Muscle layer of colon (tissue), 2 donors: ENCODE results near the gene OR6C4.
"Not testable (repeated sequence)": the region's sequence is repeated elsewhere in the genome, so short reads cannot be mapped to it uniquely, and the experiment has no call there.

ENCODE experiments used
- H3K27ac ChIP-seq: one replicate; pipeline ENCODE4 v1.7.0; 2013; ENCODE audit warnings: low read depth, mild to moderate bottlenecking, low read length, moderate library complexity
- H3K27me3 ChIP-seq, 2 donors: one replicate each; pipeline ENCODE4 v1.7.0; 2013; ENCODE audit warnings: low read length in 2 of 2, mild to moderate bottlenecking in 2 of 2; ENCODE audit not compliant: insufficient read depth in 2 of 2, control insufficient read depth in 1 of 2
- H3K36me3 ChIP-seq: one replicate; pipeline ENCODE4 v1.7.0; 2013; ENCODE audit warnings: mild to moderate bottlenecking, low read length; ENCODE audit not compliant: insufficient read depth
- H3K4me1 ChIP-seq: one replicate; pipeline ENCODE4 v1.7.0; 2013; ENCODE audit warnings: mild to moderate bottlenecking, low read length; ENCODE audit not compliant: insufficient read depth
- H3K4me3 ChIP-seq, 2 donors: one replicate each; pipeline ENCODE4 v1.7.0; 2013; ENCODE audit warnings: low read length in 2 of 2, low read depth in 1 of 2, mild to moderate bottlenecking in 1 of 2, moderate library complexity in 1 of 2
- H3K9ac ChIP-seq: one replicate; pipeline ENCODE4 v1.7.0; 2013; ENCODE audit warnings: low read length
- H3K9me3 ChIP-seq: one replicate; pipeline ENCODE4 v1.7.0; 2013; ENCODE audit warnings: mild to moderate bottlenecking, low read length
- donor health status: abdominal sarcoma.
- donor health status: Adenocarcinoma of cecum.

OR6C4 gene

DNA sequence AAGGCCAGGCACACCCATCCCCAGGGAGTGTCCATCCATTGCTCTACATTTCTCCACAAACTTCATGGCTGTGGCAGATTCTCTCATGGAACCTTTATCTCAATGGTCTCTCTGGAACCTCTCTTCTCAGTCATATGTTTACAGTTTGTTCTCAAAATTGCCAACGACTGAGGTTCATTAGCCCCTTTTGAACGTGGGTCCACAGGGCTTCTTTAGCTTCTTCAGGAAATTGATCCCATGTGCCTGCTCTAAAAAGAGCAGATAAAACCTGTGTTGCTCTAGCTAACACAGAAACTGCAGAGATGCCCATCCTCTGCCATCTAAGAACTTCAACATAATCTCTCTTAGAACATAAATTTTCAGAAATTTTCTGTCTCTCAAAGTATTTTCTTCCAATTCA is at the start of gene OR6C4:
Gene OR6C4, plus strand, starts transcription at position 301 of the 400 bp plus-strand sequence. CDS start 1,625 bp downstream, outside the sequence.
- H3K36me3 ChIP-seq: no peaks in the 10 kb centered on the region
- no peaks in the 10 kb centered on the region for H3K27me3 ChIP-seq
- H3K4me1 ChIP-seq: no peaks in the 10 kb centered on the region
- H3K27ac ChIP-seq: no peak within 1 kb of the TSS
- H3K4me3 ChIP-seq: no peak within 1 kb of the TSS
- H3K9ac ChIP-seq: no peak within 1 kb of the TSS
- no peaks in the 10 kb centered on the region for H3K9me3 ChIP-seq

DNA sequence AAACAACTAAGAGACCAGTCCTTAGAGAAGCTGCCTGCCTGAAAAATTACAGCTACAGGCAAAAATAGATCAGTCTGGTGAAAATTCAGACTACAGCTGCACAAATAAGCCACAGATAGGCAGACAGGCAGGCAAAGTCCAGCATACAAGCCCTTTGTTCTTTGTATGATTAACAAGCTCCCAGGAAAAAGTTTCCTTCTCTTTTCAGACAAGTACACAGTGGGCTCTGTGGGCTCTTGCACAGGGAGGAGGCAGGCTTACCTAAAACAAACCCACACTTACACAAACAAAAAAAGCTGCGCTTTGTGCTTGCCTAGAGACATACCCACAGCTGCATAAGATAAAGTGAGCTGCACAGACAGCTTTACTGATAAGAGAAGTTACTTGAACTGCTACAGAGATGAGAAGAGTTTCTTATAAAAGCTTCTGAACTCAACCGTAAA is 49.6 kb upstream of the OR6C4 start:
- H3K27ac ChIP-seq: no peak overlapping the region
- H3K9me3 ChIP-seq: no peaks in the 10 kb centered on the region
- no peak overlapping the region for H3K9ac ChIP-seq
- no peaks in the 10 kb centered on the region for H3K4me1 ChIP-seq
- no peaks in the 10 kb centered on the region for H3K27me3 ChIP-seq
- no peaks in the 10 kb centered on the region for H3K36me3 ChIP-seq
- no peak overlapping the region for H3K4me3 ChIP-seq

- Histone ChIP-seq H3K4me3 (no peak overlapping the region), H3K9me3 (no peaks in the 10 kb centered on the region), H3K4me1 (no peaks in the 10 kb centered on the region), H3K27ac (no peak overlapping the region), H3K27me3 (no peaks in the 10 kb centered on the region), H3K36me3 (no peaks in the 10 kb centered on the region), H3K9ac (no peak overlapping the region)
These were observed 47.8 kb upstream of the OR6C4 start for GRCh38 chr12:55501601-55502000.

GRCh38 chr12:55515696-55516095 is 33.7 kb upstream of the OR6C4 start:
- H3K4me1 ChIP-seq: no peaks in the 10 kb centered on the region
- H3K27me3 ChIP-seq: no peaks in the 10 kb centered on the region
- no peak overlapping the region for H3K4me3 ChIP-seq
- H3K36me3 ChIP-seq: no peaks in the 10 kb centered on the region
- H3K9ac ChIP-seq: no peak overlapping the region
- no peak overlapping the region for H3K27ac ChIP-seq
- H3K9me3 ChIP-seq: no peaks in the 10 kb centered on the region

DNA sequence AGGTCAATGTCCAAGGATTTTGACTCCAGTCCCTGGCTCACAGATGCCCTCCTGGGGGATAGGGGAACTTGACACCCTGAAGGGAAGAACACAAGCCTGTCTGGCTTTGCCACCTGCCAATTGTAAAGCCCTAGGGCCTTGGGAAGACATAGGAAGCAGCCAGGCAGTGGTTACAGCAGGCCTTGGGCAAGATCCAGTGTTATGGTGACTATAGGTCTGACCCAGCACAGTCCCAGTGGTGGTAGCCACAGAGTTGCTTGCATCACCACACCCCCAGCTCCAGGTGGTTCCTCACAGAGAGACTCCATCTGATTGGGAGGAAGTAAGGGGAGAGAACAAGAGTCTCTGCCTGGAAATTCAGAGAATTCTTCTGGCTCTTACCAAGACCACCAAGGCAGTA is 33.0 kb upstream of the OR6C4 start:
- Histone ChIP-seq H3K4me1 (no peaks in the 10 kb centered on the region), H3K4me3 (no peak overlapping the region), H3K9ac (no peak overlapping the region)

GRCh38 chr12:55548235-55548634 is 1.2 kb upstream of the OR6C4 start:
- H3K9ac ChIP-seq, H3K4me1 ChIP-seq, H3K27me3 ChIP-seq, H3K36me3 ChIP-seq, H3K4me3 ChIP-seq, H3K27ac ChIP-seq, H3K9me3 ChIP-seq: not testable (repeated sequence)

More for the DNA sequence above, 33.0 kb upstream of the OR6C4 start:
- Histone ChIP-seq H3K27me3 (no peaks in the 10 kb centered on the region), H3K9me3 (no peaks in the 10 kb centered on the region), H3K27ac (no peak overlapping the region), H3K36me3 (no peaks in the 10 kb centered on the region)

- no peak overlapping the region for H3K9ac ChIP-seq
- H3K9me3 ChIP-seq: no peaks in the 10 kb centered on the region
- no peaks in the 10 kb centered on the region for H3K4me1 ChIP-seq
- no peaks in the 10 kb centered on the region for H3K27me3 ChIP-seq
- H3K36me3 ChIP-seq: no peaks in the 10 kb centered on the region
- no peak overlapping the region for H3K4me3 ChIP-seq
- H3K27ac ChIP-seq: no peak overlapping the region
These were observed 646 bp upstream of the OR6C4 start for GRCh38 chr12:55548756-55549155.

- Histone ChIP-seq H3K9me3 (peaks cover 3% of the 10 kb centered on the region), H3K27ac (no peak overlapping the region), H3K27me3 (no peaks in the 10 kb centered on the region), H3K36me3 (no peaks in the 10 kb centered on the region), H3K4me3 (no peak overlapping the region), H3K9ac (no peak overlapping the region), H3K4me1 (no peaks in the 10 kb centered on the region)
These were observed 4.9 kb downstream of the OR6C4 start for GRCh38 chr12:55554296-55554695.

- H3K27ac ChIP-seq, H3K9me3 ChIP-seq, H3K4me1 ChIP-seq, H3K9ac ChIP-seq, H3K36me3 ChIP-seq, H3K4me3 ChIP-seq, H3K27me3 ChIP-seq: not testable (repeated sequence)
These were observed 20.7 kb downstream of the OR6C4 start for GRCh38 chr12:55570060-55570459.

GRCh38 chr12:55570689-55571088 is 21.3 kb downstream of the OR6C4 start:
- not testable (repeated sequence) for H3K4me1 ChIP-seq, H3K9me3 ChIP-seq, H3K4me3 ChIP-seq, H3K27ac ChIP-seq, H3K36me3 ChIP-seq, H3K27me3 ChIP-seq, H3K9ac ChIP-seq

DNA sequence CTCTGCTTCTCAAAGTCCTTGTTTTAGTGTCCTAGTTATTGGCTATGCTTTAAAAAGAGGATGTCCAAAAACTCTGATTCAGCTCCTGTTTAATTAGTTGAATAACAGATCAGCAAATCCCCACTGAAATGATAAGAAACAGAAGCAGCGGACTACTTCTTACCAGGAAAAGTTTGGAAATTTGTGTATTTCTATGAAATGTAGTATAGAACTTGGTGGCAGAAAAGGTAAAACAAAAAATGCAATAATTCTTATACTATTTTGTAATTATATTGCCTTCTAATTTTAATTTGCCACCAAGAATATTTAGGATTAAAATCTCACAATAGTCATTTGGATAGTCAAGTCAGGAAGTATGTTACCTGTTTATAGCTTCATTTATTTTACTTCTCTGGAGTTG is 22.8 kb downstream of the OR6C4 start, which contains the start of gene OR2AP1:
Gene OR2AP1, plus strand, starts transcription at position 301 of the 400 bp plus-strand sequence. CDS start 1,947 bp downstream, outside the sequence.
- Histone ChIP-seq H3K27ac (no peak within 1 kb of the TSS), H3K27me3 (no peaks in the 10 kb centered on the region), H3K4me3 (no peak within 1 kb of the TSS)

DNA sequence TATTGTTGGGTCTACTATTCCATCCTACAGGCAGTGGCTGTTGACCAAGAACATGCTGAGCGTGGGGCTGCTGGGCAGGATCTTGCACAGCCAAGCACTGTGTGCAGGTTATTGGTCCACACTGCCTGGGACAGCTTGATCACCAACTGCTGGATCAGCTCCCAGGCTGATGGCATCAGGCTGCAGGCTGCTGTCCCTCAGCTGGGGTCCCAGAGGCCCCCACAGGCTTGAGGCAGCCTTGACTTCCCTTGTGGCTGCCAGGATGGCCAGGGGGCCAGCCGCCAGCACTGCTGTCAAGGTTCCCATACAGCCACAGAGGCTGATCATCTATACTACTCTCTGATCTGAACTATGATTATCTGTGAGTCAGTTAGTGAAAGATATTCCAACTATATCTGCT is 32.7 kb downstream of the OR6C4 start:
- Histone ChIP-seq H3K4me1 (no peaks in the 10 kb centered on the region), H3K9me3 (peaks cover 4% of the 10 kb centered on the region), H3K27ac (no peak overlapping the region), H3K4me3 (no peak overlapping the region), H3K36me3 (no peaks in the 10 kb centered on the region), H3K9ac (no peak overlapping the region), H3K27me3 (no peaks in the 10 kb centered on the region)

More for the DNA sequence above, 22.8 kb downstream of the OR6C4 start, which contains the start of gene OR2AP1:
- Histone ChIP-seq H3K9me3 (no peaks in the 10 kb centered on the region), H3K9ac (no peak within 1 kb of the TSS), H3K36me3 (no peaks in the 10 kb centered on the region), H3K4me1 (no peaks in the 10 kb centered on the region)
